Measurements from ENCODE around the gene CAMLG.
"Not testable (repeated sequence)": the region's sequence is repeated elsewhere in the genome, so short reads cannot be mapped to it uniquely, and the experiment has no call there.

CAMLG gene

DNA sequence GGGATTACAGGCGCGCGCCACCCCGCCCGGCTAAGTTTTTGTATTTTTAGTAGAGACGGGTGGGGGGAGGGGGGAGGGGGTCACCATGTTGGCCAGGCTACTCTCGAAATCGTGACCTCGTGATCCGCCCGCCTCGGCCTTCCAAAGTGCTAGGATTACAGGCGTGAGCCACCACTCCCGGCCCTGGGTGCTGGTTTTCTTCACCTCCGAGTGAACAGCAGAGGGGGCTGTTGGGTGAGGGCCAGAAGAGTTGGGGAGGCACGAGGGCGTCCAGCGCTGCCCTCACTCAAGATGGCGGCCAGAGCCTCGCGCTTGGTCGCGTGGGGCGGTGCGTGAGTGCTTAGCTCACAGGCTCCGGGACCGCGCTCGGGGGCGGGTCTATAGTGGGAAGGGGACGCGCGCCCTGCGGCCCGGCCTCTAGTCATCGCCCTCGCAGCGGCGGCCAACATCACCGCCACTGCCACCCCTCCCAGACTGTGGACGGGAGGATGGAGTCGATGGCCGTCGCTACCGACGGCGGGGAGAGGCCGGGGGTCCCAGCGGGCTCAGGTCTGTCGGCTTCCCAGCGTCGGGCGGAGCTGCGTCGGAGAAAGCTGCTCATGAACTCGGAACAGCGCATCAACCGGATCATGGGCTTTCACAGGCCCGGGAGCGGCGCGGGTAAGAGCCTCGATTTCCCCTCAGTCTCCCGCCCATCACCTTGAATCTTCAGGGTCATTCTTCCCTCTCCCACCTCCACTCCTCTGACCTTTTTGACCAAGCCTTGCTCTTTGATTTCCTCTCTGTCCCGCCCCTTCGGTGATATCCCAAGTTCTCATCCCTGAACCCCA lies at the start of gene CAMLG:
Gene CAMLG, plus strand, starts transcription at position 416 of the 830 bp plus-strand sequence. Its CDS starts 73 bp downstream, at position 489.
- peak within 1 kb of the TSS; percentile 90 for H3K4me3 ChIP-seq (ENCODE audit: low read depth, low read length)
- peak; percentile 98 for DNase-seq (ENCODE audit: low read depth)
- TF ChIP-seq POLR2A (IDR thresholded peaks at IDR 0.05; ENCODE audit: extremely low read depth, insufficient read length) (peak; percentile 57), MYC (IDR thresholded peaks at IDR 0.05; ENCODE audit: low read depth, low read length) (peak; percentile 99)
- TF ChIP-seq, protein P1, sequence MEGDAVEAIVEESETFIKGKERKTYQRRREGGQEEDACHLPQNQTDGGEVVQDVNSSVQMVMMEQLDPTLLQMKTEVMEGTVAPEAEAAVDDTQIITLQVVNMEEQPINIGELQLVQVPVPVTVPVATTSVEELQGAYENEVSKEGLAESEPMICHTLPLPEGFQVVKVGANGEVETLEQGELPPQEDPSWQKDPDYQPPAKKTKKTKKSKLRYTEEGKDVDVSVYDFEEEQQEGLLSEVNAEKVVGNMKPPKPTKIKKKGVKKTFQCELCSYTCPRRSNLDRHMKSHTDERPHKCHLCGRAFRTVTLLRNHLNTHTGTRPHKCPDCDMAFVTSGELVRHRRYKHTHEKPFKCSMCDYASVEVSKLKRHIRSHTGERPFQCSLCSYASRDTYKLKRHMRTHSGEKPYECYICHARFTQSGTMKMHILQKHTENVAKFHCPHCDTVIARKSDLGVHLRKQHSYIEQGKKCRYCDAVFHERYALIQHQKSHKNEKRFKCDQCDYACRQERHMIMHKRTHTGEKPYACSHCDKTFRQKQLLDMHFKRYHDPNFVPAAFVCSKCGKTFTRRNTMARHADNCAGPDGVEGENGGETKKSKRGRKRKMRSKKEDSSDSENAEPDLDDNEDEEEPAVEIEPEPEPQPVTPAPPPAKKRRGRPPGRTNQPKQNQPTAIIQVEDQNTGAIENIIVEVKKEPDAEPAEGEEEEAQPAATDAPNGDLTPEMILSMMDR (IDR thresholded peaks at IDR 0.05; ENCODE audit: low read depth, low read length) = peak; percentile 64
- TF ChIP-seq, protein P2, sequence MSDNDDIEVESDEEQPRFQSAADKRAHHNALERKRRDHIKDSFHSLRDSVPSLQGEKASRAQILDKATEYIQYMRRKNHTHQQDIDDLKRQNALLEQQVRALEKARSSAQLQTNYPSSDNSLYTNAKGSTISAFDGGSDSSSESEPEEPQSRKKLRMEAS (IDR thresholded peaks at IDR 0.05; ENCODE audit: low read depth, low read length) = peak; percentile 94

DNA sequence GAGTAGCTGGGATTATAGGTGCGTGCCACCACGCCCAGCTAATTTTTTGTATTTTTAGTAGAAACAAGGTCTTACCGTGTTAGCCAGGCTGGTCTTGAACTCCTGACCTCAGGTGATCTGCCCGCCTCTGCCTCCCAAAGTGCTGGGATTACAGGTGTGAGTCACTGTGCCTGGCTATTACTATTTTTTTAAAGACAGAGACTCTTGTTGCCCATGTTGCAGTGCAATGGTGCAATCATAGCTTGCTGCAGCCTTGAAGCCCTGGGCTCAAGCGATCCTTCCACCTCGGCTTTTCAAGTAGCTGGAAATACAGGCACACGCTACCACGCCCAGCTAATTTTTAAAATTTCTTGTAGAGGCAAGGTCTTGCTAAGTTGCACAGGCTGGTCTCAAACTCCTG lies 48.2 kb upstream of the CAMLG start:
- H3K4me3 ChIP-seq (ENCODE audit: low read depth, low read length); DNase-seq (ENCODE audit: low read depth): not testable (repeated sequence)

DNA sequence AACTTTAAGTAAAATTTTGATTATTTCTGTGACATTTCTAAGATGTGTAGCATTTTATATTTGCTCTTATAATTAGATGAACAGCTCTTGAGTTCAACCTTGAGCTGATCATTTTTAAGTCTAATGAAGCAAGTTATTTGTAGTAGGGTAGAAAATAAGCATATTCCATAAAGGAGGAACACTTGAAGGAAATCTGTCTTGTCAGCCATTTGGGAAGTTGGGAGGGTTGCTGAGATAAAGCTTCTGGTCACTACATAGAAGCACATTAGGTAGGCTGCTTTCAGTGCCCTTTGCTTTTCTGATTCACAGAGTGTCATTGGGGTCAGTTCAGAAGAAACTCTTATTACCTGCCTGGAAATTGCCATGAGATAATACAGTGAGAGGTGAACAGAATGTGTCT lies 45.6 kb upstream of the CAMLG start:
- no peak for DNase-seq (ENCODE audit: low read depth)
- TF ChIP-seq POLR2A (IDR thresholded peaks at IDR 0.05; ENCODE audit: extremely low read depth, insufficient read length) (no peak), MYC (IDR thresholded peaks at IDR 0.05; ENCODE audit: low read depth, low read length) (no peak)
- TF ChIP-seq, protein P2 (IDR thresholded peaks at IDR 0.05; ENCODE audit: low read depth, low read length) = no peak
- TF ChIP-seq, protein P1 (IDR thresholded peaks at IDR 0.05; ENCODE audit: low read depth, low read length) = no peak

DNA sequence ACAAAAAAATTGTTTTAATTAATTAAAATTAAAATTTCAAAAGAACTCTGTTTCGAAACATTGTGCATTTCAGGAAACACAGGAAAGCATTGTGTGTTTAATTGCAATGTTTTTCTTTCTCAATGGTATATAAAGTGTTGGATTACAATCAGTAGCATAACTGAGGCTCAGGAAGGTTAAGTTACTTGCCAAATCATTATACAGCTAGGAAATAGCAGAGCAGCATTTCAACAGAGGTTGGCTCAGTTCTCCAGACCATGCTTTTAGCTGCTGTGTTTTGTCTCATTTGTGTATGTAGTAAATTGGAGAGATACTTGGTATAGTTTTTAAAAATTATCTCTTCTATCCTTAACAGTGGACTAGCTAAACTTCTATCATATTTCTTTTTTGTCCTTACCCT lies 30.0 kb upstream of the CAMLG start:
- no peak overlapping the region for H3K4me3 ChIP-seq (ENCODE audit: low read depth, low read length)
- no peak for DNase-seq (ENCODE audit: low read depth)
- TF ChIP-seq, protein P1 (IDR thresholded peaks at IDR 0.05; ENCODE audit: low read depth, low read length) = no peak
- TF ChIP-seq, protein P2 (IDR thresholded peaks at IDR 0.05; ENCODE audit: low read depth, low read length) = no peak
- no peak for TF ChIP-seq MYC (IDR thresholded peaks at IDR 0.05; ENCODE audit: low read depth, low read length)
- TF ChIP-seq POLR2A (IDR thresholded peaks at IDR 0.05; ENCODE audit: extremely low read depth, insufficient read length) = no peak

More for the DNA sequence above, 45.6 kb upstream of the CAMLG start:
- no peak overlapping the region for H3K4me3 ChIP-seq (ENCODE audit: low read depth, low read length)

DNA sequence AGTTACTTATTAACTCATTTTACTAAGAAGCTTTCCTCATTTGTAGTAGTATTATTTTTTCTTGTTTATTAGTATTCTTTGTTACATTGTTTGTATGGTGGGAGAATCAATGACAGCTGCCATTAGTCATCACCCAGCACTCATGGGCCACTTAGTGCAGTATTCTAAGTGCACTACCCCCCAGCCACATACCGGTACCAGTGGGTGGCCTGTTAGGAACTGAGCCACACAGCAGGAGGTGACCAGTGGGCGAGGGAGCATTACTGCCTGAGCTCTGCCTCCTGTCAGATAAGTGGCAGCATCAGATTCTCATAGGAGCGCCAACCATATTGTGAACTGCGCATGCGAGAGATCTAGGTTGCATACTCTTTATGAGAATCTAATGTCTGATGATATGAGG lies 24.2 kb upstream of the CAMLG start:
- no peak for DNase-seq (ENCODE audit: low read depth)
- no peak overlapping the region for H3K4me3 ChIP-seq (ENCODE audit: low read depth, low read length)
- TF ChIP-seq MYC (IDR thresholded peaks at IDR 0.05; ENCODE audit: low read depth, low read length) (no peak), POLR2A (IDR thresholded peaks at IDR 0.05; ENCODE audit: extremely low read depth, insufficient read length) (no peak)
- TF ChIP-seq, protein P1 (IDR thresholded peaks at IDR 0.05; ENCODE audit: low read depth, low read length) = no peak
- TF ChIP-seq, protein P2 (IDR thresholded peaks at IDR 0.05; ENCODE audit: low read depth, low read length) = no peak

DNA sequence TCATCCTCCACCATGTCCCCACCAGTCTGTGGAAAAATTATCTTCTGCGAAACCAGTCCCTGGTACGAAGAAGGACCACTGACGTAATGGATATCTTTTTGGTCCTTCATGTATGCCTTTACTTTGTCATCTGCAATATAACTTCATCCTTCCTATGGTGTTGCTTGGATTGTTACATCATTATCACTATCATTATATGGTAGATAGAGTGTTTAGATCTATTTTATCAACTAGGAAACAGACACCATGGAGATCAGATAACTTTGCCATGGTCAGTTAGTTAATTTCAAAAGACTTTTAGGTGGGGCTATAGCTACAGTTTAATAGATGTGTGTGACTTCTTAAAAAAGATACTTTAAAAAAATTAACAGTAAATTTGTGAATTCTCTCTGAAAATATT lies 23.8 kb upstream of the CAMLG start:
- H3K4me3 ChIP-seq (ENCODE audit: low read depth, low read length) = no peak overlapping the region
- DNase-seq (ENCODE audit: low read depth) = no peak
- TF ChIP-seq MYC (IDR thresholded peaks at IDR 0.05; ENCODE audit: low read depth, low read length) = no peak

DNA sequence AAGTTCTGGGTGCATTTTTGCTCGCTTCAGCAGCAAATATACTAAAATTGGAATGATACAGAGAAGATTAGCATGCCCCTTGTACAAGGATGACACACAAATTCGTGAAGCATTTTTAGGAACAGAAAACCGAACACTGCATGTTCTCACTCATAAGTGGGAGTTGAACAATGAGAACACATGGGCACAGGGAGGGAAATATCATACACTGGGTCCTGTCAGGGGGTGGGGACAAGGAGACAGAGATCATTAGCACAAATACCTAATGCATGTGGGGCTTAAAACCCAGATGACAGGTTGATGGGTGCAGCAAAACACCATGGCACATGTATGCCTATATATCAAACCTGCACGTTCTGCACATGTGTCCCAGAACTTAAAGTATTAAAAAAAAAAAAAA lies 22.9 kb upstream of the CAMLG start:
- not testable (repeated sequence) for H3K4me3 ChIP-seq (ENCODE audit: low read depth, low read length); DNase-seq (ENCODE audit: low read depth)
